Suprapubic skin (tissue), 4 donors: Measurements from ENCODE around the gene SORCS2.

Experiments used
- CTCF ChIP-seq, 2 donors: fragments of 200-600 bp in 1 of 2; fragments of 450-650 bp in 1 of 2; sonication (generic) in 1 of 2; IDR thresholded peaks; one replicate each; pipeline ENCODE4 v1.5.1; 2016 to 2019; ENCODE audit warnings: antibody characterized with exemption in 2 of 2, mild to moderate bottlenecking in 1 of 2, moderate library complexity in 1 of 2
- EP300 ChIP-seq: sonication (generic); formaldehyde crosslinking; IDR thresholded peaks from one replicate; pipeline ENCODE4 v1.6.1; 2017; ENCODE audit warnings: antibody characterized with exemption
- POLR2A ChIP-seq, 2 donors: fragments of 450-650 bp; IDR thresholded peaks; one replicate each; pipeline ENCODE4 v1.6.1; 2017; ENCODE audit warnings: antibody characterized with exemption in 2 of 2, mild to moderate bottlenecking in 2 of 2, moderate library complexity in 2 of 2
- POLR2AphosphoS5 ChIP-seq, 3 donors: sonication (generic); formaldehyde crosslinking; IDR thresholded peaks; one replicate each; pipeline ENCODE4 v1.6.1; 2017; ENCODE audit warnings: antibody characterized with exemption in 3 of 3

- TF ChIP-seq CTCF (IDR thresholded peaks at IDR 0.05) (no peak), POLR2A (IDR thresholded peaks at IDR 0.05) (no peak), POLR2AphosphoS5 (IDR thresholded peaks at IDR 0.05) (no peak), EP300 (no peak)
Measured at GRCh38 chr4:7711307-7711963, 519.1 kb downstream of the SORCS2 start.
